Gastrocnemius medialis (tissue), 4 donors: ENCODE results near the gene CLCF1. TPM values are rescaled to one million over a fixed set of nuclear protein-coding genes. Genes with fewer than 3 reads are reported as not detected.
"Not testable (repeated sequence)": the region's sequence is repeated elsewhere in the genome, so short reads cannot be mapped to it uniquely, and the experiment has no call there.

Source experiments
- ATAC-seq, 2 donors: fragments of 150-250 bp; one replicate each; pipeline ENCODE4 v1.9.1; 2016
- DNase-seq, 2 donors: peaks; one replicate each; pipeline ENCODE4 v3.0.0-alpha.2; 2019
- H3K27ac ChIP-seq, 4 donors: fragments of 200-600 bp; sonication (generic); 1 replicate in 1 of 4; 2 replicates in 3 of 4; pipeline ENCODE4 v1.5.1; 2016 to 2018; ENCODE audit warnings: mild to moderate bottlenecking in 2 of 4, moderate library complexity in 1 of 4
- H3K27me3 ChIP-seq, 3 donors: fragments of 200-600 bp; sonication (generic) in 2 of 3; 1 replicate in 1 of 3; 2 replicates in 2 of 3; pipeline versions ENCODE4 v1.5.1 to v1.6.0; 2016 to 2019; ENCODE audit warnings: mild to moderate bottlenecking in 1 of 3, moderate library complexity in 1 of 3
- H3K36me3 ChIP-seq, 2 donors: fragments of 200-600 bp; sonication (generic) in 1 of 2; one replicate each; pipeline ENCODE4 v1.5.1; 2017 to 2018
- H3K4me1 ChIP-seq, 2 donors: fragments of 200-600 bp; sonication (generic) in 1 of 2; one replicate each; pipeline ENCODE4 v1.5.1; 2016 to 2017; ENCODE audit warnings: mild to moderate bottlenecking in 2 of 2
- H3K4me3 ChIP-seq, 4 donors: fragments of 200-600 bp; sonication (generic) in 3 of 4; 1 replicate in 1 of 4; 2 replicates in 3 of 4; pipeline ENCODE4 v1.5.1; 2016 to 2019; ENCODE audit warnings: mild to moderate bottlenecking in 2 of 4
- H3K9me3 ChIP-seq, 3 donors: fragments of 200-600 bp; sonication (generic) in 2 of 3; 1 replicate in 1 of 3; 2 replicates in 2 of 3; pipeline ENCODE4 v1.5.1; 2016 to 2019
- POLR2A ChIP-seq, 2 donors: fragments of 450-650 bp; IDR thresholded peaks; one replicate each; pipeline ENCODE4 v1.6.1; 2017; ENCODE audit warnings: antibody characterized with exemption in 2 of 2, mild to moderate bottlenecking in 2 of 2, moderate library complexity in 2 of 2
- in situ Hi-C, 4 donors: fragments of 200-750 bp; cut with MboI; loops; one replicate each; pipeline versions ENCODE4 v1.15.0 to v1.8.0; 2017; ENCODE audit warnings: low sequenced_read_pairs in 4 of 4
- intact Hi-C: fragments of 100-400 bp; cut with DNase I; formaldehyde crosslinking; loops from one replicate; pipeline ENCODE4 v1.15.1; 2023; ENCODE audit warnings: low total_unique reads
- total RNA-seq, 4 donors: library from RNA; depleted of rRNA; stranded (reverse); fragments of >200 nt; gene quantifications; one replicate each; pipeline versions ENCODE4 v1.1.0 to v1.2.3, GENCODE V29; 2016
- TF ChIP-seq, protein P1 (sequence below), 5 experiments: fragments of 450-650 bp in 3 of 5; fragments of 200-600 bp in 2 of 5; sonication (generic) in 2 of 5; IDR thresholded peaks in 4 of 5; conservative IDR thresholded peaks in 1 of 5; 1 replicate in 4 of 5; 2 replicates in 1 of 5; pipeline ENCODE4 v1.5.1; 2016 to 2019; ENCODE audit warnings: antibody characterized with exemption in 5 of 5, mild to moderate bottlenecking in 3 of 5, moderate library complexity in 3 of 5

The CLCF1 gene
- total RNA-seq, 4 donors from 2014 or later = 0.24 to 2.7 (median 0.91) TPM

- intact Hi-C loops (no loop called here), in situ Hi-C loops (no loop called here)
- DNase-seq = no peak
- no peaks in the 10 kb centered on the region for H3K27me3 ChIP-seq
- H3K27ac ChIP-seq = no peak overlapping the region
- no peaks in the 10 kb centered on the region for H3K36me3 ChIP-seq
- peaks cover 7 to 17% of the 10 kb centered on the region in 2 donors for H3K4me1 ChIP-seq
- ATAC-seq = no peak
- TF ChIP-seq POLR2A (IDR thresholded peaks at IDR 0.05) = no peak
- TF ChIP-seq, protein P1, sequence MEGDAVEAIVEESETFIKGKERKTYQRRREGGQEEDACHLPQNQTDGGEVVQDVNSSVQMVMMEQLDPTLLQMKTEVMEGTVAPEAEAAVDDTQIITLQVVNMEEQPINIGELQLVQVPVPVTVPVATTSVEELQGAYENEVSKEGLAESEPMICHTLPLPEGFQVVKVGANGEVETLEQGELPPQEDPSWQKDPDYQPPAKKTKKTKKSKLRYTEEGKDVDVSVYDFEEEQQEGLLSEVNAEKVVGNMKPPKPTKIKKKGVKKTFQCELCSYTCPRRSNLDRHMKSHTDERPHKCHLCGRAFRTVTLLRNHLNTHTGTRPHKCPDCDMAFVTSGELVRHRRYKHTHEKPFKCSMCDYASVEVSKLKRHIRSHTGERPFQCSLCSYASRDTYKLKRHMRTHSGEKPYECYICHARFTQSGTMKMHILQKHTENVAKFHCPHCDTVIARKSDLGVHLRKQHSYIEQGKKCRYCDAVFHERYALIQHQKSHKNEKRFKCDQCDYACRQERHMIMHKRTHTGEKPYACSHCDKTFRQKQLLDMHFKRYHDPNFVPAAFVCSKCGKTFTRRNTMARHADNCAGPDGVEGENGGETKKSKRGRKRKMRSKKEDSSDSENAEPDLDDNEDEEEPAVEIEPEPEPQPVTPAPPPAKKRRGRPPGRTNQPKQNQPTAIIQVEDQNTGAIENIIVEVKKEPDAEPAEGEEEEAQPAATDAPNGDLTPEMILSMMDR (IDR thresholded peaks at IDR 0.05 in 4 of 5, conservative IDR thresholded peaks at IDR 0.05 in 1 of 5) = no peak
- H3K4me3 ChIP-seq = no peak overlapping the region
- H3K9me3 ChIP-seq = no peaks in the 10 kb centered on the region
Observed at GRCh38 chr11:67321313-67321871, 52.0 kb downstream of the CLCF1 start.

DNA sequence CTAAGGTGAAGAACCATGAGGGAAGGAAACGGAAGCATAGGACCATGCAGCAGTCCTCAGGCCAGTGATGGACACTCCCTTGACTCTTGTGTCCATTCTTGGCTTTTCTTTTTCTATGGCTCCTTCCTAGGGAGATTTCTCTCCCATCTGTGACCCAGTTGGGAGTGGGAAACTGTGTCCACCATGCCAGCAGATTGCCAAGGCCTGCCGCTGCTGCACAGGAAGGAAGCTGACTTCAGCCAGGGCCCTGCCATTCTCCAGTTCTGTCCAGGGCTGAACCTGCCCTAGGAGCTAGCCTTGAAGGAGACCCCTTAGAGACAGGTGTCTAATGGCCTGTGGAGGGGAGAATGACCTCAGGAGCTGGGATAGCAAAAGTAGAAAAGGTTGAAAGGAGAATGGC is 52.7 kb downstream of the CLCF1 start:
- H3K4me3 ChIP-seq = no peak overlapping the region
- TF ChIP-seq POLR2A (IDR thresholded peaks at IDR 0.05) = no peak
- TF ChIP-seq, protein P1 (IDR thresholded peaks at IDR 0.05 in 4 of 5, conservative IDR thresholded peaks at IDR 0.05 in 1 of 5) = no peak
- no peak overlapping the region for H3K27ac ChIP-seq
- DNase-seq (no peak), ATAC-seq (no peak)
- H3K36me3 ChIP-seq = no peaks in the 10 kb centered on the region
- peaks cover 7 to 17% of the 10 kb centered on the region in 2 donors for H3K4me1 ChIP-seq
- intact Hi-C loops = no loop called here
- H3K27me3 ChIP-seq = no peaks in the 10 kb centered on the region
- in situ Hi-C loops = no loop called here
- H3K9me3 ChIP-seq = no peaks in the 10 kb centered on the region

- ATAC-seq (no peak), DNase-seq (no peak)
- intact Hi-C loops = no loop called here
- in situ Hi-C loops = no loop called here
- H3K27ac ChIP-seq = no peak overlapping the region
- H3K36me3 ChIP-seq = no peaks in the 10 kb centered on the region
- H3K4me1 ChIP-seq = peaks cover 7 to 17% of the 10 kb centered on the region in 2 donors
- no peak for TF ChIP-seq POLR2A (IDR thresholded peaks at IDR 0.05)
- TF ChIP-seq, protein P1 (IDR thresholded peaks at IDR 0.05 in 4 of 5, conservative IDR thresholded peaks at IDR 0.05 in 1 of 5) = no peak
- no peaks in the 10 kb centered on the region for H3K9me3 ChIP-seq
- no peak overlapping the region for H3K4me3 ChIP-seq
- H3K27me3 ChIP-seq = no peaks in the 10 kb centered on the region
Observed at GRCh38 chr11:67320011-67320410, 53.4 kb downstream of the CLCF1 start.

DNA sequence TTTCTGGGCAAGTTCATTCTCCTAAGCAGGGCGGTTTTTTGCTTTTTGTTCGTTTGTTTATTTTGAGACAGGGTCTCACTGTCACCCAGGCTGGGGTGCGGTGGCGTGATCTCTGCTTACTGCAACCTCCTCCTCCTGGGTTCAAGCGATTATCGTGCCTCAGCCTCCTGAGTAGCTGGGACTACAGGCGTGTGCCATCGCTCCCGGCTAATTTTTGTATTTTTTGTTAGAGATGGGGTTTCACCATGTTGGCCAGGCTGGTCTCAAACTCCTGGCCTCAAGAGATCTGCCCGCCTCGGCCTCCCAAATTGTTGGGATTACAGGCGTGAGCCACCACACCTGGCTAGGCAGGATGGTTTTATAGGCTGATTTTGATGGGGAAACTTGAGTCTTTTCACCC is 54.5 kb downstream of the CLCF1 start:
- H3K36me3 ChIP-seq, intact Hi-C loops, H3K9me3 ChIP-seq, ATAC-seq, H3K27me3 ChIP-seq, DNase-seq, H3K27ac ChIP-seq: not testable (repeated sequence)
- peaks cover 7 to 17% of the 10 kb centered on the region in 2 donors for H3K4me1 ChIP-seq
- H3K4me3 ChIP-seq = peak overlapping the region in 1 of 4 donors; percentile 82
- in situ Hi-C loops = loop anchor here in 3 of 4 donors (5.0 to 10.0 kb wide), 3 partner anchors 42 to 57 kb away; partner anchors contain the start of gene GRK2 (in 1 of the 3)

DNA sequence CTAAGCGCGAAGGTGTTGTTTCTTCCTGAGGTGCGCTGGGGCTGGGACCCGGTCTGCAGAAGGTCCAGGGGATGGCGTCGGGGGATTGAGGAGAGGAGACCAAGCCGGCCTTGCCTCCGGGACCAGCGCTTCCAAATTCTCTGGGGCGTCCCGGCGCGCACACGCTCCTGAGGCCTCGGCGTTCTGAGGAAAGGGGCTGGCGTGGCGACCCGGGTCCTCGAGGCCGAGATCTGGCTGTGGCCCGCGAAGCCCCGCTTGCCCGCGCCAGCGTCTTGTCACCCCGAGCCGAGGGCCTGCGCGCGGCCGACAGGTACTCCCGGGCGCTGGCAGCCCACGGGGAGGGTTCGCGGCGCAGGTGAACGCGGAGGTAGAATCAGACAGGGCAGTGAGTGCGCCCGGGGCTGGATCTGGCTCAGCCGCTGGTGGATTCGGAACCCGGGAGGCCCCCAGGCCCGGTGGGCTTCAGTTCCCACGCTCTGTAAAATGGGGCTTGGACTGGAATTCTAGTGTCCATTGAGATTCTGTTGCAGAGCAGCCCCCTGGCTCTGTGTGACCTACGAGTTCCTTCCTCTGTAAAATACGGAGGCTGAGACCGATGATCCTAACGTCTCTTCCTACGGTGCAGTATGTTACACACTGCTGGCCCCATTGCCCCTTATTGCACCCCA is 55.4 kb downstream of the CLCF1 start:
- DNase-seq = no peak
- TF ChIP-seq, protein P1 (IDR thresholded peaks at IDR 0.05 in 4 of 5, conservative IDR thresholded peaks at IDR 0.05 in 1 of 5) = no peak
- TF ChIP-seq POLR2A (IDR thresholded peaks at IDR 0.05) = no peak
- Histone ChIP-seq H3K4me3 (peak overlapping the region; percentile 78 to 96 (median 88)), H3K4me1 (peaks cover 7 to 17% of the 10 kb centered on the region in 2 donors), H3K27ac (peak overlapping the region; percentile 88 to 92 (median 90)), H3K27me3 (no peaks in the 10 kb centered on the region), H3K9me3 (no peaks in the 10 kb centered on the region), H3K36me3 (no peaks in the 10 kb centered on the region)
- peak; percentile 19 to 26 for ATAC-seq
- in situ Hi-C loops (loop anchor here in 3 of 4 donors (5.0 to 10.0 kb wide), 3 partner anchors 41 to 56 kb away; partner anchors contain the start of gene GRK2 (in 1 of the 3)), intact Hi-C loops (loop anchor here (1.0 to 2.0 kb wide), 7 partner anchors 15 to 237 kb away; partner anchors contain the start of genes ANKRD13D, GRK2, KDM2A and SSH3)
